Stimulated activated CD8-positive, alpha-beta memory T cell treated with anti-CD3 and anti-CD28 coated beads, Interleukin-12 subunit alpha, Interleukin-12 subunit beta, amount 100 ng/mL, for 24 hours (primary cell): ENCODE results near the gene WDR36.

ENCODE experiments used
- DNase-seq: peaks from one replicate; pipeline ENCODE4 v3.0.0-alpha.2; 2020; ENCODE audit errors: extremely low read depth

WDR36 gene

DNA sequence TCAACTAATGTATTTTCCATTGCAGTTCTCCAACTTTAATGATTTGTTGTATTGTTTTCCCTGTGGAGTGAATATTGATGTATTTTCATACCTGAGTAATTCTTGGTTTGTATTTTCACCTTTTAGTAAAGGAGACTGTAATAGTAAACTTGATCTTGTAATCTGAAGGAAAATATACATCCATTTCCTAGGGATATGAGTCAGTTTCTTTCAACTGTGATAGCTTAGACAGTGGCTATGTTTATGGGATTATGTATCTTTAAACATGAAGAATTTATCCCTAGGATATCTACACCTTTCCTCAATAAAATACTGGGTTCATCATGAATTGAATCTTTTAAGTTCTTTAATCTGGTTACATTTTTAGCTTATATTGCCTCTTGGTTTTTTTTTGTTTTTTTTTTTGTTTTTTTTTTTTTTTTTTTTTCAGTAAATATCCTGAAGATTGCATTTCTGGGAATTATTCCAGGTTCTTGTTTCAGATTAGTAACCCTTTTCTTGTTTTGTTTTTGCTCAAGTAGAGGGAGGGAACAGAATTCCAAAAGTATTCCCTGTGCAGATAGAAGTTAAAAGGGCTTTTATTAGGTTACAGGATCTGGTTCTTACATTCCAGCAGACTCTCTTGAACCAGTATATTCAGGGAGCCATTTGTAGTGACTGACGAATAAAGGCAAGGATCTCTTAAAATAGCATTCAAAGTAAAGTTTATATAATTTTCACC lies 7.1 kb downstream of the WDR36 start:
- no peak for DNase-seq

GRCh38 chr5:111106320-111106948 lies 14.3 kb downstream of the WDR36 start:
- no peak for DNase-seq

GRCh38 chr5:111107371-111107770 lies 15.2 kb downstream of the WDR36 start:
- DNase-seq = no peak

DNA sequence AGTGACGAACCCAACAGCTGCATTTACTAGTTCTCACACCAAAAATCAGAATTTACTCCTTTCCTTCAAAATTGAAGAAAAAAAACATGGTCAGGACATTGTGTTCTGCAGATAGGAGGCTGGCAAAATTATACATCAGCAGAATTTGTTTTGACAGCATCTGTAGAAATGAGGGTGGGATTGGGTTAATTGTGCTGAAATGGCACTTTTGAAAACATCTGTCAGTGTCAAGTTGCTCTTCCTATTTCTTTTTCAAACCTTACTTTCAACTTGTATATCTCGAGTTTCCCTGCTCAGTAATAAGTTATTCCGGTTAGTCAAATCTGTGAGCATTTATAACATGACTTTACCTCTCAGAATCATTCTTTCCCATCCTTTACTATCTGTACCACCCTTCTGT lies 19.8 kb downstream of the WDR36 start:
- no peak for DNase-seq

GRCh38 chr5:111113678-111114077 lies 21.5 kb downstream of the WDR36 start:
- DNase-seq = no peak

DNA sequence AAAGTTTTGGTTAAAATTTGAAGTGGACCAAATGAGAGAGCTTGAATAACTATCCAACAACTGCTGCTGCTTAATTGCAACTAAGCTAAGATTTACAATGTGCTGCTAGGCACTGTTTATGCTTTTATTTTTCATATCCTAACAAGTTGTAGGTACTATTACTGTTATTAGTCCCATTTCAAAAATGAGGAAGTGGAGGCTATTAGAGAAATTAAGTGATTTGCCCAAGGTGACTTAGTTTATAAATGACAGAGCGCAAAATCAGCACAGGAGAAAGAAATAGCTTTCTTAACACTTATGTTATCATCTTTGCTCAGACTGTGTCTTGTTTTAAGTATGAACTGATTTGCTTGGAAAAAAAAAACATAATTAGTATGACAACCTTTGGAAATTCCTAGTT lies 23.1 kb downstream of the WDR36 start:
- DNase-seq = no peak

- no peak for DNase-seq
Observed at GRCh38 chr5:111116550-111116949, 24.4 kb downstream of the WDR36 start.

- DNase-seq = no peak
Observed at GRCh38 chr5:111117136-111117535, 25.0 kb downstream of the WDR36 start.

DNA sequence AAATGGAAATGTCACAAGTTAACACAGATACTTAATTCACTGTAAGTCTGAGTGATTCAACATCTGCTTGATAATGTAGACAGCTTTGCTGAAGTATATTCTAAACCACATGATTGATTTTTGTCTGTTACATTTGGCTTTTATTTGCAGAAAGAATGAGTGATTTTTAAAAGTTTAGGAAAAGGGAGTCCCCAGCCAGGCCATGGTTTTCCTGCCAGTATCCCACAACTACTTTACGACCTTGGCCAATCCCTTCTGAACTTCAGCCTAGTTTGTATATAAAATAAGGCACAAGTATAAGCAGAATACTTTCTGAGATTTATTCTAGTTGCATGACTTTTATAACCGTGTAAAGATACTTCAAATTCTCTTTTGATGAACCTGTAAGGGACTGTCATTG lies 27.1 kb downstream of the WDR36 start:
- DNase-seq = no peak

GRCh38 chr5:111119856-111120255 lies 27.7 kb downstream of the WDR36 start:
- DNase-seq = no peak

DNA sequence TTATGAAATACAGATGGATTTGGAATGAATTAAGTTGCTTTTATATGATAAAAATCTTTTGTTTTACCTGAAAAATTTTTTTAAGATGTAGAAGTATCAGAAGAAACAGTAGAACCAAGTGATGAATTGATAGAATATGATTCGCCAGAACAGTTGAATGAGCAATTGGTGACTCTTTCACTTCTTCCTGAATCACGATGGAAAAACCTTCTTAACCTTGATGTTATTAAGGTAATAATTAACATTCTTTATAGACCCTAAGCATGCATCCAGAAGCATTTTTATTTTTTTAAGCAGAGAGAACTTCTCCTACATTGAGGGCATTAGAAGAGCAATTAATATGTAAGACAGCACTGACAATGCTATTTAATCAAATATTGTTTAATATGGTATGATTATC lies 28.8 kb downstream of the WDR36 start:
- DNase-seq = no peak

GRCh38 chr5:111121926-111122325 lies 29.8 kb downstream of the WDR36 start:
- no peak for DNase-seq

DNA sequence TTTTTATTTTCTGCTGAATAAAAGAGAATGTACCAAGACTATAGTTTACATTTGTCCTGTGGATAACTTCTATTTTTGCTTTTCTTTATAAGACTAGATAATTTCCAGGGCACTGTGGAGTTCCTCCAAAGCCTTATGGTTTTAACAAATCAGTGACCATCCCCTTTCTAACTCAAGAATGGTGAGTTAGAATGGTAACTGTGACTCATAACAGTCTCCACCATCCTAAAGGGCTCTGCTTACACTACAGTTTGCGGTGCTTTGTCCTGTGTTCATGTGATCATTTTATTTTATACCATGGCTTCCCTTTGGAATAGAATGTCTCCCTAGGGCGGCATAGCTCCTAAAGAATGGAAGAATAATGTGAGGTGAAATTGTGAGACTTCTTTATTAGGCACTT lies 30.2 kb downstream of the WDR36 start:
- DNase-seq = no peak

GRCh38 chr5:111124793-111125192 lies 32.6 kb downstream of the WDR36 start:
- DNase-seq = no peak

DNA sequence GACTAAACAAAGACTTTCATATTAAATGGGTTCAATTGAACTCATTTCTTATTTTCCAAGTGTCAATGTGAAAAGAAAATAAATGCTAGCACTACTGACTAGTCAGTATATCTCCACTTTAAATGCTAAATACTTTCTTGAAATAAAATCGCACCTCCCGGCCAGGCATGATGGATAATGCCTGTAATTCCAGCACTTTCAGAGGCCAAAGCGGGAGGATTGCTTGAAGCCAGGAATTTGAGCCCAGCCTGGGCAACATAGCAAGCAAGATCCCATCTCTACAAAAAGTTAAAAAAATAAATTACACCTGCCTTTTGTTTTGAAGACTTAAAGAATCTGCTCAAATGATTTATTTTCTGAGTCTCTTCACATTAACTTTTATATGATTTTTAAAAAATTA lies 34.7 kb downstream of the WDR36 start:
- DNase-seq = no peak

- DNase-seq = no peak
Observed at GRCh38 chr5:111127453-111128195, 35.5 kb downstream of the WDR36 start.

DNA sequence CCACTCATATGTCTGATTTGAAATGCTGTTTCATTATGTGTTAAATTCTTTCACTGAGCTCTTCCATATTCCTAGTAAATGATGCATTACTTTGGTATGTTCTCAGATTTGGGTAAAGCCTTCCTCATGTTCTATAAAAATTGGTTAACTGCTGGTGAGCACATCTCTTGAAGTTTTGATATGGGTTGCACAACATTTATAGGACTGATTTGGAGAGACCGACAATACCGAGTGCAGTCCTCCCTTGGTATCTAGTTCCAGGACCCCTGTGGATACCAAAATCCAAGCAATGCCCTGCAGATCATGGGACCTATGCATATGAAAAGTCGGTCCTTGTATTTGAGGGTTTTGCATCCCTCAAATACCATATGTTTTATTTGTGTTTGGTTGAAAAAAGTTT lies 37.8 kb downstream of the WDR36 start:
- no peak for DNase-seq

- no peak for DNase-seq
Observed at GRCh38 chr5:111131356-111131755, 39.2 kb downstream of the WDR36 start.

- DNase-seq = no peak
Observed at GRCh38 chr5:111132076-111132475, 39.9 kb downstream of the WDR36 start.

- no peak for DNase-seq
Observed at GRCh38 chr5:111132731-111133435, 40.7 kb downstream of the WDR36 start.

- no peak for DNase-seq
Observed at GRCh38 chr5:111133436-111133751, 41.2 kb downstream of the WDR36 start.

- no peak for DNase-seq
Observed at GRCh38 chr5:111134087-111134486, 41.9 kb downstream of the WDR36 start.

GRCh38 chr5:111134864-111135263 lies 42.7 kb downstream of the WDR36 start:
- no peak for DNase-seq
